Fibroblast of lung (primary cell): ENCODE results near the gene ADCY2. TPM values are rescaled to one million over a fixed set of nuclear protein-coding genes. Genes with fewer than 3 reads are reported as not detected.

Source experiments
- DNase-seq, 2 donors: peaks; one replicate each; pipeline versions ENCODE4 v3.0.0 to v3.0.0-alpha.2; 2010; ENCODE audit warnings: low read depth in 2 of 2
- H2AFZ ChIP-seq: 2 replicates; pipeline ENCODE4 v1.5.1; 2012; ENCODE audit warnings: low read length, control low read depth, inconsistent platforms
- H3K27ac ChIP-seq: 2 replicates; pipeline ENCODE4 v1.5.1; 2011; ENCODE audit warnings: low read length, control low read depth; ENCODE audit not compliant: insufficient read depth
- H3K27me3 ChIP-seq: 2 replicates; pipeline ENCODE4 v1.5.1; 2011; ENCODE audit warnings: mild to moderate bottlenecking, low read length; ENCODE audit not compliant: control insufficient read depth, insufficient read depth
- H3K36me3 ChIP-seq: 2 replicates; pipeline ENCODE4 v1.5.1; 2011; ENCODE audit warnings: low read length; ENCODE audit not compliant: control insufficient read depth, insufficient read depth
- H3K4me1 ChIP-seq: 2 replicates; pipeline ENCODE4 v1.5.1; 2011; ENCODE audit warnings: low read length; ENCODE audit not compliant: control insufficient read depth, insufficient read depth; ENCODE audit errors: extremely low read depth
- H3K4me2 ChIP-seq: 2 replicates; pipeline ENCODE4 v1.5.1; 2011; ENCODE audit warnings: low read length, control low read depth; ENCODE audit not compliant: insufficient read depth; ENCODE audit errors: extremely low read depth
- H3K4me3 ChIP-seq, 4 experiments: fragments of 200-600 bp in 1 of 4; sonication (generic) in 1 of 4; replicated peaks in 1 of 4; 2 replicates each; pipeline ENCODE4 v1.5.1; 2011 to 2016; ENCODE audit warnings: low read length in 4 of 4, low read depth in 3 of 4, mild to moderate bottlenecking in 3 of 4, control low read depth in 2 of 4, inconsistent platforms in 1 of 4, mixed read lengths in 1 of 4; ENCODE audit not compliant: insufficient read depth in 1 of 4; ENCODE audit errors: control extremely low read depth in 1 of 4
- H3K79me2 ChIP-seq: 2 replicates; pipeline ENCODE4 v1.5.1; 2012; ENCODE audit warnings: mild to moderate bottlenecking, low read length, inconsistent platforms; ENCODE audit not compliant: control insufficient read depth, insufficient read depth
- H3K9ac ChIP-seq: 2 replicates; pipeline ENCODE4 v1.5.1; 2011; ENCODE audit warnings: mild to moderate bottlenecking, low read length, control low read depth; ENCODE audit not compliant: insufficient read depth
- H3K9me3 ChIP-seq: 2 replicates; pipeline ENCODE4 v1.5.1; 2012; ENCODE audit warnings: low read depth, low read length; ENCODE audit not compliant: control insufficient read depth, insufficient read depth
- H4K20me1 ChIP-seq: 2 replicates; pipeline ENCODE4 v1.5.1; 2011; ENCODE audit warnings: low read length; ENCODE audit not compliant: control insufficient read depth, insufficient read depth; ENCODE audit errors: extremely low read depth
- CTCF ChIP-seq, 2 donors: IDR thresholded peaks in 1 of 2; conservative IDR thresholded peaks in 1 of 2; 1 replicate in 1 of 2; 2 replicates in 1 of 2; pipeline ENCODE4 v1.5.1; 2011 to 2012; ENCODE audit warnings: low read length in 2 of 2, control low read depth in 1 of 2, inconsistent platforms in 1 of 2, low read depth in 1 of 2, mild to moderate bottlenecking in 1 of 2
- EZH2 ChIP-seq: IDR thresholded peaks from 2 replicates; pipeline ENCODE4 v1.5.1; 2012; ENCODE audit warnings: low read length, control low read depth, mild to moderate bottlenecking; ENCODE audit errors: missing control alignments
- polyA plus RNA-seq, 2 donors: library from polyadenylated mRNA; depleted of rRNA in 1 of 2; stranded (reverse) in 1 of 2; unstranded in 1 of 2; fragments of >200 nt; gene quantifications; 2 replicates each; pipeline ENCODE4 v1.2.1, GENCODE V29; 2011 to 2012; ENCODE audit warnings: missing spikeins in 1 of 2
- total RNA-seq: library from RNA; depleted of rRNA; stranded (reverse); fragments of >200 nt; gene quantifications from 2 replicates; pipeline ENCODE4 v1.2.1, GENCODE V29; 2014

Gene ADCY2
- total and polyA plus RNA-seq, 2 donors (not counting 1 experiment from before 2014, with no cell fraction given): under 0.01 to 0.05 TPM

- Histone ChIP-seq H2AFZ (no peak overlapping the region), H3K4me1 (no peaks in the 10 kb centered on the region)
- no peak for DNase-seq
Measured at GRCh38 chr5:7834982-7835381, 439.0 kb downstream of the ADCY2 start.

GRCh38 chr5:7837403-7837802 lies 441.5 kb downstream of the ADCY2 start:
- Histone ChIP-seq H4K20me1 (no peaks in the 10 kb centered on the region), H3K4me3 (no peak overlapping the region), H3K27ac (no peak overlapping the region), H3K27me3 (no peaks in the 10 kb centered on the region), H3K36me3 (no peaks in the 10 kb centered on the region), H3K4me1 (no peaks in the 10 kb centered on the region), H3K79me2 (no peaks in the 10 kb centered on the region), H2AFZ (no peak overlapping the region), H3K9me3 (no peaks in the 10 kb centered on the region), H3K9ac (no peak overlapping the region), H3K4me2 (no peak overlapping the region)
- DNase-seq: no peak
- TF ChIP-seq CTCF (conservative IDR thresholded peaks at IDR 0.05 in 1 of 2, IDR thresholded peaks at IDR 0.05 in 1 of 2; ENCODE audit: low read depth in 1 of 2, low read length in 2 of 2) (no peak), EZH2 (no peak)

More at GRCh38 chr5:7834982-7835381, 439.0 kb downstream of the ADCY2 start:
- Histone ChIP-seq H3K36me3 (no peaks in the 10 kb centered on the region), H3K27ac (no peak overlapping the region), H3K9ac (no peak overlapping the region), H3K4me3 (no peak overlapping the region), H3K79me2 (no peaks in the 10 kb centered on the region), H3K9me3 (no peaks in the 10 kb centered on the region), H3K4me2 (no peak overlapping the region), H4K20me1 (no peaks in the 10 kb centered on the region), H3K27me3 (no peaks in the 10 kb centered on the region)
- no peak for TF ChIP-seq CTCF (conservative IDR thresholded peaks at IDR 0.05 in 1 of 2, IDR thresholded peaks at IDR 0.05 in 1 of 2; ENCODE audit: low read depth in 1 of 2, low read length in 2 of 2)

GRCh38 chr5:7842531-7842930 lies 446.6 kb downstream of the ADCY2 start:
- peaks cover 2% of the 10 kb centered on the region for H3K27me3 ChIP-seq
- no peak for DNase-seq

More at GRCh38 chr5:7842531-7842930, 446.6 kb downstream of the ADCY2 start:
- Histone ChIP-seq H3K4me2 (no peak overlapping the region), H4K20me1 (no peaks in the 10 kb centered on the region), H3K4me3 (no peak overlapping the region), H3K9ac (no peak overlapping the region), H3K79me2 (no peaks in the 10 kb centered on the region), H3K27ac (no peak overlapping the region), H3K36me3 (no peaks in the 10 kb centered on the region), H3K9me3 (no peaks in the 10 kb centered on the region), H3K4me1 (no peaks in the 10 kb centered on the region), H2AFZ (no peak overlapping the region)
- TF ChIP-seq CTCF (conservative IDR thresholded peaks at IDR 0.05 in 1 of 2, IDR thresholded peaks at IDR 0.05 in 1 of 2; ENCODE audit: low read depth in 1 of 2, low read length in 2 of 2): no peak
- no peak for TF ChIP-seq EZH2
